PFSK-1 (cell line): Measurements from ENCODE around the gene PREX1.

ENCODE experiments used
- REST ChIP-seq, 2 experiments: IDR thresholded peaks; 2 replicates each; pipeline versions ENCODE4 v1.6.1 to v1.8.0; 2011 to 2012; ENCODE audit warnings: low read depth in 2 of 2, low read length in 2 of 2, control low read depth in 1 of 2, inconsistent platforms in 1 of 2, mild to moderate bottlenecking in 1 of 2, moderate library complexity in 1 of 2; ENCODE audit not compliant: insufficient read depth in 1 of 2
- SIN3A ChIP-seq: IDR thresholded peaks from 2 replicates; pipeline ENCODE4 v1.6.1; 2012; ENCODE audit warnings: mild to moderate bottlenecking, low read length, moderate library complexity, borderline replicate concordance; ENCODE audit not compliant: insufficient read depth
- TAF1 ChIP-seq: IDR thresholded peaks from 2 replicates; pipeline ENCODE4 v1.6.1; 2012; ENCODE audit warnings: low read length, control low read depth, borderline replicate concordance; ENCODE audit not compliant: insufficient read depth

- TF ChIP-seq REST (IDR thresholded peaks at IDR 0.05; ENCODE audit: insufficient read depth in 1 of 2, low read depth in 2 of 2, low read length in 2 of 2) (no peak), SIN3A (no peak), TAF1 (no peak)
These were observed 224.5 kb downstream of the PREX1 start for GRCh38 chr20:48603116-48603818.
